ENCODE measurements around the gene PACS2. TPM values are rescaled to one million over a fixed set of nuclear protein-coding genes. Genes with fewer than 3 reads are reported as not detected.

PACS2 gene
- total RNA-seq, 3 donors from 2014 or later (not counting 1 experiment from before 2014, with no cell fraction given) = 58.4 to 76.5 (median 69.2) TPM

GRCh38 chr14:105353136-105353535, 38.6 kb downstream of the PACS2 start:
- 94% methylated on average over 4 of the region's 10 CpGs for WGBS (ENCODE audit: insufficient coverage)
- Mint-ChIP-seq H3K27ac (no peak overlapping the region), H3K36me3 (no peaks in the 10 kb centered on the region), H3K4me1 (peaks cover 0 to 4% of the 10 kb centered on the region in 2 donors), H3K27me3 (ENCODE audit: low read depth in 2 of 2) (no peaks in the 10 kb centered on the region), H3K9me3 (no peaks in the 10 kb centered on the region), H3K4me3 (no peak overlapping the region)
- TF ChIP-seq CTCF (IDR thresholded peaks at IDR 0.05) = no peak
- DNase-seq (no peak), ATAC-seq (no peak)
- Histone ChIP-seq H3K36me3 (ENCODE audit: control insufficient read depth, insufficient read depth, low read length) (no peaks in the 10 kb centered on the region), H3K27ac (ENCODE audit: low read length) (no peak overlapping the region), H3K9me3 (ENCODE audit: control insufficient read depth, insufficient read depth, low read length) (no peaks in the 10 kb centered on the region), H3K4me3 (ENCODE audit: low read length) (no peak overlapping the region), H3K4me1 (ENCODE audit: control insufficient read depth, insufficient read depth, low read length) (peaks cover 4% of the 10 kb centered on the region), H3K27me3 (ENCODE audit: control insufficient read depth, insufficient read depth, low read length) (no peaks in the 10 kb centered on the region)
- intact Hi-C loops (cut with micrococcal nuclease) = loop anchor here (10.0 kb wide), 1 partner anchor 378 kb away; the partner anchor contains the start of gene AHNAK2

GRCh38 chr14:105354541-105354940, 40.0 kb downstream of the PACS2 start:
- H3K4me3 Mint-ChIP-seq = no peak overlapping the region
- Histone ChIP-seq H3K36me3 (ENCODE audit: control insufficient read depth, insufficient read depth, low read length) (no peaks in the 10 kb centered on the region), H3K9me3 (ENCODE audit: control insufficient read depth, insufficient read depth, low read length) (no peaks in the 10 kb centered on the region), H3K4me3 (ENCODE audit: low read length) (no peak overlapping the region), H3K4me1 (ENCODE audit: control insufficient read depth, insufficient read depth, low read length) (peaks cover 4% of the 10 kb centered on the region), H3K27ac (ENCODE audit: low read length) (no peak overlapping the region), H3K27me3 (ENCODE audit: control insufficient read depth, insufficient read depth, low read length) (no peaks in the 10 kb centered on the region)
- intact Hi-C loops (cut with micrococcal nuclease) = loop anchor here (10.0 kb wide), 1 partner anchor 380 kb away; the partner anchor contains the start of gene AHNAK2
- WGBS (ENCODE audit: insufficient coverage) = 98% methylated on average over 20 of the region's 20 CpGs
- DNase-seq = no peak
- H3K27me3 Mint-ChIP-seq (ENCODE audit: low read depth in 2 of 2) = no peaks in the 10 kb centered on the region
- no peak overlapping the region for H3K27ac Mint-ChIP-seq
- ATAC-seq = no peak
- H3K9me3 Mint-ChIP-seq = no peaks in the 10 kb centered on the region
- TF ChIP-seq CTCF (IDR thresholded peaks at IDR 0.05) = no peak
- peaks cover 0 to 4% of the 10 kb centered on the region in 2 donors for H3K4me1 Mint-ChIP-seq
- H3K36me3 Mint-ChIP-seq = no peaks in the 10 kb centered on the region

GRCh38 chr14:105355049-105355575, 40.6 kb downstream of the PACS2 start:
- Histone ChIP-seq H3K4me1 (ENCODE audit: control insufficient read depth, insufficient read depth, low read length) (peaks cover 4% of the 10 kb centered on the region), H3K27ac (ENCODE audit: low read length) (no peak overlapping the region), H3K4me3 (ENCODE audit: low read length) (no peak overlapping the region), H3K9me3 (ENCODE audit: control insufficient read depth, insufficient read depth, low read length) (no peaks in the 10 kb centered on the region), H3K36me3 (ENCODE audit: control insufficient read depth, insufficient read depth, low read length) (no peaks in the 10 kb centered on the region), H3K27me3 (ENCODE audit: control insufficient read depth, insufficient read depth, low read length) (no peaks in the 10 kb centered on the region)
- intact Hi-C loops (cut with micrococcal nuclease) = loop anchor here (10.0 kb wide), 1 partner anchor 380 kb away; the partner anchor contains the start of gene AHNAK2
- H3K4me3 Mint-ChIP-seq = no peak overlapping the region
- H3K27ac Mint-ChIP-seq = no peak overlapping the region
- ATAC-seq = no peak
- H3K27me3 Mint-ChIP-seq (ENCODE audit: low read depth in 2 of 2) = no peaks in the 10 kb centered on the region
- no peak for TF ChIP-seq CTCF (IDR thresholded peaks at IDR 0.05)
- peaks cover 0 to 4% of the 10 kb centered on the region in 2 donors for H3K4me1 Mint-ChIP-seq
- DNase-seq = no peak
- WGBS (ENCODE audit: insufficient coverage) = 95% methylated on average over 27 of the region's 27 CpGs
- no peaks in the 10 kb centered on the region for H3K9me3 Mint-ChIP-seq
- no peaks in the 10 kb centered on the region for H3K36me3 Mint-ChIP-seq
